Osteoblast (primary cell): ENCODE results near the gene C1orf167. TPM values are rescaled to one million over a fixed set of nuclear protein-coding genes. Genes with fewer than 3 reads are reported as not detected.

Source experiments
- DNase-seq: peaks from one replicate; pipeline ENCODE4 v3.0.0; 2011; ENCODE audit warnings: low spot score, mixed read lengths; ENCODE audit not compliant: insufficient read length; ENCODE audit errors: missing footprints
- H2AFZ ChIP-seq: 2 replicates; pipeline ENCODE4 v1.6.0; 2011; ENCODE audit warnings: mild to moderate bottlenecking, low read length
- H3K27ac ChIP-seq: 2 replicates; pipeline ENCODE4 v1.5.1; 2011; ENCODE audit warnings: mild to moderate bottlenecking, low read depth, low read length, moderate library complexity
- H3K27me3 ChIP-seq: 2 replicates; pipeline ENCODE4 v1.6.0; 2012; ENCODE audit warnings: mild to moderate bottlenecking, control low read depth, inconsistent platforms, low read length, moderate library complexity; ENCODE audit not compliant: insufficient read depth
- H3K36me3 ChIP-seq: 2 replicates; pipeline ENCODE4 v1.5.1; 2011; ENCODE audit warnings: mild to moderate bottlenecking, low read length, control low read depth, moderate library complexity; ENCODE audit not compliant: insufficient read depth
- H3K4me1 ChIP-seq: 2 replicates; pipeline ENCODE4 v1.5.1; 2011; ENCODE audit warnings: mild to moderate bottlenecking, low read length, control low read depth, moderate library complexity; ENCODE audit not compliant: insufficient read depth
- H3K4me2 ChIP-seq: 2 replicates; pipeline ENCODE4 v1.6.0; 2011; ENCODE audit warnings: mild to moderate bottlenecking, low read length; ENCODE audit not compliant: insufficient read depth
- H3K4me3 ChIP-seq: fragments of 200-600 bp; sonication (generic); 3 replicates; pipeline ENCODE4 v1.5.1; 2012; ENCODE audit warnings: mild to moderate bottlenecking, low read length, inconsistent platforms; ENCODE audit not compliant: insufficient read depth
- H3K79me2 ChIP-seq: 2 replicates; pipeline ENCODE4 v1.6.0; 2012; ENCODE audit warnings: mild to moderate bottlenecking, low read length, control low read depth, inconsistent platforms; ENCODE audit not compliant: insufficient read depth
- H3K9me3 ChIP-seq: 2 replicates; pipeline ENCODE4 v1.5.1; 2011; ENCODE audit warnings: low read depth, low read length, control low read depth
- H4K20me1 ChIP-seq: 2 replicates; pipeline ENCODE4 v1.6.0; 2012; ENCODE audit warnings: mild to moderate bottlenecking, low read length, control low read depth; ENCODE audit not compliant: insufficient read depth
- total RNA-seq: library from RNA; depleted of rRNA; stranded (reverse); fragments of >200 nt; gene quantifications from 2 replicates; pipeline ENCODE4 v1.2.3, GENCODE V29; 2012
- TF ChIP-seq, protein P1 (sequence below): IDR thresholded peaks from 2 replicates; pipeline ENCODE4 v1.5.1; 2011; ENCODE audit warnings: mild to moderate bottlenecking, low read depth, low read length, moderate library complexity; ENCODE audit errors: extremely low read depth

Gene C1orf167
- total RNA-seq, 1 donor, result not detected

DNA sequence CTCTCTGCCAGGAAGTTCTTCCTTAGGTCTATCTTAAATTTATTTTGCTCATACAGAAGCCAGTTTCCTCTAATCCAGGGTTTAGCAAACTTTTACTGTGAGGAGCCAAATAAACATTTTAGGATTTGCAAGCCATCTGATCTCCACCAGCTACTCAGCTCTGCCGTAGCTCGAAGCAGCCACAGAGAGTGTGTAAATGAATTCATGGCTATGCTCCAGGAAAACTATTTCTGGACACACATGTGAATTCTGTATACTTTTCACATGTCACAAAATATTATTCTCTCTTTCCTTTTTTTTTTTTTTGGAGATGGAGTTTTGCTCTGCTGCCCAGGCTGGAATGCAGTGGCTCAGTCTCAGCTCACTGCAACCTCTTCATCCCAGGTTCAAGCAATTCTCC lies 39.5 kb upstream of the C1orf167 start:
- Histone ChIP-seq H3K4me3 (no peak overlapping the region), H3K27ac (no peak overlapping the region), H3K36me3 (no peaks in the 10 kb centered on the region), H3K79me2 (no peaks in the 10 kb centered on the region), H3K27me3 (peaks cover 13% of the 10 kb centered on the region), H2AFZ (no peak overlapping the region), H3K4me2 (no peak overlapping the region), H3K9me3 (no peaks in the 10 kb centered on the region), H4K20me1 (no peaks in the 10 kb centered on the region), H3K4me1 (peaks cover 4% of the 10 kb centered on the region)
- TF ChIP-seq, protein P1, sequence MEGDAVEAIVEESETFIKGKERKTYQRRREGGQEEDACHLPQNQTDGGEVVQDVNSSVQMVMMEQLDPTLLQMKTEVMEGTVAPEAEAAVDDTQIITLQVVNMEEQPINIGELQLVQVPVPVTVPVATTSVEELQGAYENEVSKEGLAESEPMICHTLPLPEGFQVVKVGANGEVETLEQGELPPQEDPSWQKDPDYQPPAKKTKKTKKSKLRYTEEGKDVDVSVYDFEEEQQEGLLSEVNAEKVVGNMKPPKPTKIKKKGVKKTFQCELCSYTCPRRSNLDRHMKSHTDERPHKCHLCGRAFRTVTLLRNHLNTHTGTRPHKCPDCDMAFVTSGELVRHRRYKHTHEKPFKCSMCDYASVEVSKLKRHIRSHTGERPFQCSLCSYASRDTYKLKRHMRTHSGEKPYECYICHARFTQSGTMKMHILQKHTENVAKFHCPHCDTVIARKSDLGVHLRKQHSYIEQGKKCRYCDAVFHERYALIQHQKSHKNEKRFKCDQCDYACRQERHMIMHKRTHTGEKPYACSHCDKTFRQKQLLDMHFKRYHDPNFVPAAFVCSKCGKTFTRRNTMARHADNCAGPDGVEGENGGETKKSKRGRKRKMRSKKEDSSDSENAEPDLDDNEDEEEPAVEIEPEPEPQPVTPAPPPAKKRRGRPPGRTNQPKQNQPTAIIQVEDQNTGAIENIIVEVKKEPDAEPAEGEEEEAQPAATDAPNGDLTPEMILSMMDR, result no peak
- DNase-seq, result peak; percentile 35

DNA sequence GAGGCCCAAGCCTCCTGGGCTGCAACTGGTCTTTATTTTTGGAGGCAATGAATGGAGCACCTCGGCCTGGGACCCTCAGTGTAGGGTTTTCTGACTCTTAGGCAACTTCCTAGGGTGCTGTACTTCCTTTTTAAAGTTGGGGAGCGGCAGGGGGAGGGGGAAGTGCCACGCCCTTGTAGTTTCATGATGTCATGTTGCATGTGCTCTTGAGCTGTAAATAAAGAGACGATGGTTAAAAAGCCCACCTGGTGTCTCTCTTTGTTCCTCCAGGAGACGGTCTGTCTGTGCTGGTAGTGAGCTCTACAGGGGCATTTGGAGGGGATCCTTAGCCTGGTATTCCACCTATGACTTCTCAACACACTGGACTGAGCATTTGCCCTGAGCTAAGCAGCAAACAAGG lies 36.4 kb upstream of the C1orf167 start:
- no peak overlapping the region for H3K27ac ChIP-seq
- DNase-seq, result peak; percentile 46
- H3K4me1 ChIP-seq, result peaks cover 4% of the 10 kb centered on the region
- no peaks in the 10 kb centered on the region for H4K20me1 ChIP-seq
- TF ChIP-seq, protein P1, result no peak
- no peak overlapping the region for H3K4me2 ChIP-seq
- no peaks in the 10 kb centered on the region for H3K36me3 ChIP-seq
- peaks cover 13% of the 10 kb centered on the region for H3K27me3 ChIP-seq
- no peak overlapping the region for H3K4me3 ChIP-seq
- no peak overlapping the region for H2AFZ ChIP-seq
- no peaks in the 10 kb centered on the region for H3K79me2 ChIP-seq
- H3K9me3 ChIP-seq, result no peaks in the 10 kb centered on the region

DNA sequence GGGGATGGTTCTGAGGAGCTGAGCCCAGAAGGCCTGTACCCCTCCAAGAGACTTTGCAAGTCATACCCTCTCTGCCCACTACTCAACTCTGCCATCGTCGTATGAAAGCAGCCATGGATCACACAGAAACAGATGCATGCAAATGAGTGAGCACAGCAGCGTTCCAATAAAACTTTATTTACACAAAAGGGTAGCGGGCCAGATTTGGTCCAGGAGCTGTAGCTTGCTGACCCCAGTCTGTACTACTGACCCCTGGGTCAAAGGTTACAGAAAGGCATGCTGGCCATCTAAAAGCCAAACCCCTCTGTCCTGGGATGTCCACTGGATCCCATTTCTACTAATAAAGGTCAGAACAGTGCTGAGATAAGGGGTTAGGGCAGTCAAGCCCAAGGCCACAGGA lies 34.9 kb upstream of the C1orf167 start:
- Histone ChIP-seq H3K27ac (no peak overlapping the region), H4K20me1 (no peaks in the 10 kb centered on the region), H3K4me3 (no peak overlapping the region), H3K9me3 (no peaks in the 10 kb centered on the region), H3K4me2 (no peak overlapping the region), H3K4me1 (peaks cover 5% of the 10 kb centered on the region), H3K27me3 (peaks cover 12% of the 10 kb centered on the region), H3K79me2 (no peaks in the 10 kb centered on the region), H3K36me3 (no peaks in the 10 kb centered on the region), H2AFZ (no peak overlapping the region)
- TF ChIP-seq, protein P1, result no peak
- DNase-seq, result peak; percentile 65

DNA sequence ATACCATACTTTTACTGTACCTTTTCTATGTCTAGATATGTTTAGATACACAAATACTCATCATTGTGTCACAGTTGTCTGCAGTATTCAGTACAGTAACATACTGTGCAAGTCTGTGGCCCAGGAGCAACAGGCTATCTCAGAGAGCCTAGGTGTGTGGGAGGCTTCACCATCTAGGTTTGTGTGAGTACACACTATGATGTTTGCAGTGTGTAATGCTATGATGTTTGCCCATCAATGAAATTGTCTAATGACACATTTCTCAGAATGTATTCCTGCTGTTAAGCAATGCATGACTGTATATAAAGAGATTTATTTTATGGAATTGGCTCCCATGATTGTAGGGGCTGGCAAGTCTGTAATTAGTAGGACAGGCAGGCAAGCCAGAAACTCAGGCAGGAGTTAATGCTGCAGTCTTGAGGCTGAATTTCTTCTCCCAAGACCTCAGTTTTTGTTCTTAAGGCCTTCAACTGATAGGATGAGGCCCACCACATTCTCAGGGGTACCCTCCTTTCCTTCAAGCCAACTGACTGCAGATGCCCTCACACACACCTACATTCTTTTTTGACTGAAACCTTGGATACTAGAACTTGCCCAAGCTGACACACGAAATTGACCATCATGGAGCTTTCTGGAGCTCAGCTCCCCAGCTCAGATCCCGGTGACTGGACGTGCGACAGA lies 33.7 kb upstream of the C1orf167 start:
- H3K36me3 ChIP-seq, result no peaks in the 10 kb centered on the region
- no peak overlapping the region for H3K27ac ChIP-seq
- no peaks in the 10 kb centered on the region for H3K79me2 ChIP-seq
- no peak overlapping the region for H3K4me2 ChIP-seq
- H3K27me3 ChIP-seq, result peaks cover 10% of the 10 kb centered on the region
- peak; percentile 23 for DNase-seq
- H2AFZ ChIP-seq, result no peak overlapping the region
- H4K20me1 ChIP-seq, result no peaks in the 10 kb centered on the region
- H3K4me1 ChIP-seq, result peaks cover 9% of the 10 kb centered on the region
- no peaks in the 10 kb centered on the region for H3K9me3 ChIP-seq
- no peak overlapping the region for H3K4me3 ChIP-seq
- TF ChIP-seq, protein P1, result no peak
